BJ (cell line): Measurements from ENCODE around the gene MYH15. TPM values are rescaled to one million over a fixed set of nuclear protein-coding genes. Genes with fewer than 3 reads are reported as not detected.

Experiments used
- CTCF ChIA-PET: fragments of 350-600 bp; formaldehyde crosslinking; extraction: SDS; loops from one replicate; lab custom pipeline; 2021; ENCODE audit warnings: antibody characterized with exemption, inconsistent platforms; lab: Yijun Ruan, JAX
- POLR2A ChIA-PET: fragments of 300-600 bp; sonication (Branson Sonifier 250); formaldehyde crosslinking; extraction: SDS; loops from one replicate; lab custom pipeline; 2021; ENCODE audit warnings: antibody characterized with exemption; lab: Charles Lee
- DNase-seq: peaks from one replicate; pipeline ENCODE4 v3.0.0-alpha.2; 2011; ENCODE audit warnings: low read depth
- H3K27me3 ChIP-seq: 2 replicates; pipeline ENCODE4 v1.6.0; 2011; ENCODE audit warnings: low read length; ENCODE audit not compliant: control insufficient read depth, insufficient read depth
- H3K36me3 ChIP-seq: 2 replicates; pipeline ENCODE4 v1.5.1; 2011; ENCODE audit warnings: low read length; ENCODE audit not compliant: control insufficient read depth, insufficient read depth
- H3K4me3 ChIP-seq: 2 replicates; pipeline ENCODE4 v1.5.1; 2011; ENCODE audit warnings: low read depth, mild to moderate bottlenecking, control low read depth, low read length
- polyA plus RNA-seq: library from polyadenylated mRNA; depleted of rRNA; stranded (reverse); fragments of >200 nt; gene quantifications from 2 replicates; pipeline ENCODE4 v1.2.3, GENCODE V29; 2011
- TF ChIP-seq, protein P1 (sequence below): IDR thresholded peaks from 2 replicates; pipeline ENCODE4 v1.5.1; 2011; ENCODE audit warnings: low read depth, mild to moderate bottlenecking, control low read depth, inconsistent platforms, low read length, moderate library complexity; ENCODE audit not compliant: insufficient read depth

Gene MYH15
- polyA plus RNA-seq, 1 experiment, result 0.02 TPM

DNA sequence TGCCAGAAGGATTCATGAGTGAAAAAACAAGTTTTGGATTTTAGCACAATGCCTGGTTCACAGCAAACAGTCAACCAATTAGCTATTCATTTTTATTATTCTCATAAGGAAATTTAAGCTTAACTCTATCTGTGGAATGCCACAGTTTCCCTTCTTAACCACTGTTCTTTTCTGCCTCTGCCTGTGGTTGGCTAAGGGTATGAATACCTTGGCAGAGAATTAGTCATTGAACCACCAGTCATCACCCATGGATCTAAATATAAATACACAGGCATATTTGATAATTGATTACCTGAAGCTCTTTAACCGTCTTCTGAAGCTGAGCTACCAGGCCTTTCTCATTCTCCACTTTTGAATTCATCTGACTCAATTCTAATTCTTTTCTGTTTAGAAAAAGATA is 79.9 kb downstream of the MYH15 start:
- H3K27me3 ChIP-seq, result no peaks in the 10 kb centered on the region
- POLR2A ChIA-PET, result no interaction called here
- TF ChIP-seq, protein P1, sequence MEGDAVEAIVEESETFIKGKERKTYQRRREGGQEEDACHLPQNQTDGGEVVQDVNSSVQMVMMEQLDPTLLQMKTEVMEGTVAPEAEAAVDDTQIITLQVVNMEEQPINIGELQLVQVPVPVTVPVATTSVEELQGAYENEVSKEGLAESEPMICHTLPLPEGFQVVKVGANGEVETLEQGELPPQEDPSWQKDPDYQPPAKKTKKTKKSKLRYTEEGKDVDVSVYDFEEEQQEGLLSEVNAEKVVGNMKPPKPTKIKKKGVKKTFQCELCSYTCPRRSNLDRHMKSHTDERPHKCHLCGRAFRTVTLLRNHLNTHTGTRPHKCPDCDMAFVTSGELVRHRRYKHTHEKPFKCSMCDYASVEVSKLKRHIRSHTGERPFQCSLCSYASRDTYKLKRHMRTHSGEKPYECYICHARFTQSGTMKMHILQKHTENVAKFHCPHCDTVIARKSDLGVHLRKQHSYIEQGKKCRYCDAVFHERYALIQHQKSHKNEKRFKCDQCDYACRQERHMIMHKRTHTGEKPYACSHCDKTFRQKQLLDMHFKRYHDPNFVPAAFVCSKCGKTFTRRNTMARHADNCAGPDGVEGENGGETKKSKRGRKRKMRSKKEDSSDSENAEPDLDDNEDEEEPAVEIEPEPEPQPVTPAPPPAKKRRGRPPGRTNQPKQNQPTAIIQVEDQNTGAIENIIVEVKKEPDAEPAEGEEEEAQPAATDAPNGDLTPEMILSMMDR, result no peak
- no peak overlapping the region for H3K4me3 ChIP-seq
- H3K36me3 ChIP-seq, result no peaks in the 10 kb centered on the region
- DNase-seq, result no peak
- CTCF ChIA-PET, result interaction anchor here (0.7 to 1.6 kb wide), 3 partner anchors 10 to 23 kb away, joined by 3 read pairs; no protein-coding TSS in a partner anchor

DNA sequence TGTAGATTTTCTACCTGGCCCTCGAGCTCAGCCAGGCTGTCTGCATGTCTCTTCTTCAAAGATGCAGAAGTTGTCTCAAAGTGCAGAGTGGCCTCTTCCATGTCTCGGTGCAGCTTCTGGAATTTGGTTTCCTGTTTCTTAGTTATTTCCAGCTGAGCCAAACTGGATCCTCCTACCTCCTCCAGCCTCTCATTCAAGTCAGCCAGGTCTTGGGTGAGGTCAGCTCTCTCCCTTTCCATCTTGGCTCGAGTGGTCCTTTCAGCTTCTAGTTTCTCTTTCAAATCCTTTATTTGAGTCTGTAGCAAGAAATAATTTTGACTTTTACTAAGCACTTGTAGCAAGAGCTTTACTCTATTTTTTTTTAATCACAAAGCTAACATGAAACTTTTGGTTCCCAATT is 81.8 kb downstream of the MYH15 start:
- TF ChIP-seq, protein P1, result no peak
- H3K4me3 ChIP-seq, result no peak overlapping the region
- H3K27me3 ChIP-seq, result no peaks in the 10 kb centered on the region
- POLR2A ChIA-PET, result no interaction called here
- CTCF ChIA-PET, result interaction anchor here (0.9 to 1.3 kb wide), 3 partner anchors 10 to 49 kb away, joined by 3 read pairs; no protein-coding TSS in a partner anchor
- no peaks in the 10 kb centered on the region for H3K36me3 ChIP-seq
- no peak for DNase-seq

DNA sequence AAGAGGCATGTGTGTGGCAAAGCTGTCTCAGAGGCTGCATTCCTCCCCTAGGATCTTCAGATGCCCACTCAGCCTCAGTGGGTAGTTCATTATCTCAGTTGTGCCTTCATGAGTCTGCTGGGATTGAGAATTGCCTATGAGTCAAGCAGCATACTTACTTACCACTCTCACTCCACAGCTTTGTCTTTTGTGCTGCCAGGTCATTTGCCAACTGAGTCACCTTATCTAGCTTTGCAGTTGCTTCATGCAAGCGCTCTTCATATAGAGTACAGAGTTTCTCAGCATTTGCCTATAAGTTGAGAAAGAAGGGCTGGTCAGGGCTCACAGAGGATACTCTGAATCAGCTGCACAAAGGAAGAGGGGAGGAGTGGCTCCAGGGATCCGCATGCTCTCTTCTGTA is 89.5 kb downstream of the MYH15 start:
- TF ChIP-seq, protein P1, result no peak
- ChIA-PET POLR2A (no interaction called here), CTCF (interaction anchor here (0.6 to 2.0 kb wide), 2 partner anchors 10 to 11 kb away, joined by 3 to 6 read pairs; no protein-coding TSS in a partner anchor)
- no peaks in the 10 kb centered on the region for H3K27me3 ChIP-seq
- H3K4me3 ChIP-seq, result no peak overlapping the region
- no peaks in the 10 kb centered on the region for H3K36me3 ChIP-seq
- DNase-seq, result no peak

- TF ChIP-seq, protein P1, result no peak
- no peak for DNase-seq
Observed at GRCh38 chr3:108416111-108416869, 94.1 kb downstream of the MYH15 start.

GRCh38 chr3:108415661-108416060 is 94.7 kb downstream of the MYH15 start:
- Histone ChIP-seq H3K4me3 (no peak overlapping the region), H3K27me3 (no peaks in the 10 kb centered on the region), H3K36me3 (no peaks in the 10 kb centered on the region)
- POLR2A ChIA-PET, result no interaction called here
- CTCF ChIA-PET, result no interaction called here
- TF ChIP-seq, protein P1, result no peak
- DNase-seq, result no peak

More at GRCh38 chr3:108416111-108416869, 94.1 kb downstream of the MYH15 start:
- Histone ChIP-seq H3K27me3 (no peaks in the 10 kb centered on the region), H3K4me3 (no peak overlapping the region), H3K36me3 (no peaks in the 10 kb centered on the region)
- CTCF ChIA-PET, result no interaction called here
- POLR2A ChIA-PET, result no interaction called here
